Right lobe of liver (tissue), 6 donors: Measurements from ENCODE around the gene VAV2. TPM values are rescaled to one million over a fixed set of nuclear protein-coding genes. Genes with fewer than 3 reads are reported as not detected.
A peak's percentile ranks its signal among the peaks of the same experiment; 100 is the strongest.

Experiments used
- ATAC-seq, 4 donors: fragments of 200-7000 bp; cut with Tn5 transposase; one replicate each; pipeline ENCODE4 v1.9.1; 2020; ENCODE audit warnings: mild to moderate bottlenecking in 4 of 4, moderate library complexity in 4 of 4
- DNase-seq, 3 donors: peaks; one replicate each; pipeline ENCODE4 v3.0.0-alpha.2; 2020
- H3K27ac ChIP-seq, 3 donors: fragments of 200-600 bp; one replicate each; pipeline ENCODE4 v1.8.0; 2022
- H3K27me3 ChIP-seq, 2 donors: fragments of 200-600 bp; one replicate each; pipeline ENCODE4 v1.8.0; 2022
- H3K36me3 ChIP-seq, 4 donors: fragments of 200-600 bp; sonication (generic) in 1 of 4; one replicate each; pipeline versions ENCODE4 v1.5.1 to v1.8.0; 2017 to 2022; ENCODE audit warnings: control low read depth in 1 of 4
- H3K4me1 ChIP-seq, 4 donors: fragments of 200-600 bp; sonication (generic) in 1 of 4; one replicate each; pipeline versions ENCODE4 v1.5.1 to v1.8.0; 2017 to 2022; ENCODE audit warnings: control low read depth in 1 of 4
- H3K4me3 ChIP-seq, 3 donors: fragments of 200-600 bp; one replicate each; pipeline ENCODE4 v1.8.0; 2022
- H3K9me3 ChIP-seq, 4 donors: fragments of 200-600 bp; sonication (generic) in 1 of 4; one replicate each; pipeline versions ENCODE4 v1.5.1 to v1.8.0; 2017 to 2022; ENCODE audit warnings: control low read depth in 1 of 4
- CTCF ChIP-seq, 4 donors: fragments of 200-600 bp in 3 of 4; fragments of 450-650 bp in 1 of 4; IDR thresholded peaks; one replicate each; pipeline versions ENCODE4 v1.5.1 to v1.8.0; 2016 to 2022; ENCODE audit warnings: antibody characterized with exemption in 4 of 4, mild to moderate bottlenecking in 2 of 4
- POLR2A ChIP-seq: fragments of 450-650 bp; IDR thresholded peaks from one replicate; pipeline ENCODE4 v1.6.1; 2017; ENCODE audit warnings: antibody characterized with exemption, mild to moderate bottlenecking
- WGBS: methylation state at CpG from one replicate; pipeline ENCODE4 v1.1.6; 2018; ENCODE audit warnings: low coverage, low lambda C conversion rate; ENCODE audit not compliant: insufficient coverage; ENCODE audit errors: missing lambda C conversion rate; 5-methylcytosine and 5-hydroxymethylcytosine counted together
- intact Hi-C, 2 donors: fragments of 100-400 bp; cut with DNase I; formaldehyde crosslinking; loops; one replicate each; pipeline versions ENCODE4 v1.11.2 to v1.14.1; 2022
- total RNA-seq, 6 experiments: library from RNA; depleted of rRNA in 2 of 6; stranded (reverse); fragments of >200 nt in 2 of 6; fragmentation: NEBNext Ultra II Directional in 3 of 6; extraction: Animal tissue kit (Norgen Biotek cat#: 25700) in 3 of 6; gene quantifications; one replicate each; pipeline versions ENCODE4 v1.1.0 to v1.2.4, GENCODE V29; 2016 to 2023
- donor health status: DM: no; HTN: yes; CAD: no.
- donor health status: DM: no; HTN: no; CAD: no.
- donor health status: DM: no; HTN: no; CAD: no.
- donor health status: DM: no; HTN: yes; CAD: no.
- donor health status: DM: no; HTN: yes; CAD: no.

The VAV2 gene
- total RNA-seq, 6 experiments from 2014 or later = 30.1 to 44.3 (median 34.9) TPM

GRCh38 chr9:133791069-133791468 lies 201.1 kb downstream of the VAV2 start:
- H3K27ac ChIP-seq = no peak overlapping the region
- intact Hi-C loops = loop anchor here (5.0 to 10.0 kb wide), 3 partner anchors 201 to 314 kb away; partner anchors contain the start of gene VAV2 (in 1 of the 2)
- no peak for TF ChIP-seq CTCF (IDR thresholded peaks at IDR 0.05)
- TF ChIP-seq POLR2A = no peak
- peaks cover 0 to 25% (median 3%) of the 10 kb centered on the region in 4 donors for H3K36me3 ChIP-seq
- H3K9me3 ChIP-seq = no peaks in the 10 kb centered on the region
- DNase-seq = no peak
- H3K4me3 ChIP-seq = no peak overlapping the region
- peaks cover 0 to 25% (median 12%) of the 10 kb centered on the region in 4 donors for H3K4me1 ChIP-seq
- no peak for ATAC-seq
- WGBS = no CpG with 5 or more reads among the region's 13 CpGs
- no peaks in the 10 kb centered on the region for H3K27me3 ChIP-seq

GRCh38 chr9:133789778-133790177 lies 202.3 kb downstream of the VAV2 start:
- no peak overlapping the region for H3K4me3 ChIP-seq

GRCh38 chr9:133788819-133789717 lies 203.1 kb downstream of the VAV2 start:
- WGBS = 9% methylated on average over 10 of the region's 34 CpGs

More at GRCh38 chr9:133789778-133790177, 202.3 kb downstream of the VAV2 start:
- no peak for DNase-seq
- H3K9me3 ChIP-seq = no peaks in the 10 kb centered on the region
- H3K36me3 ChIP-seq = peaks cover 0 to 32% (median 3%) of the 10 kb centered on the region in 4 donors
- peak; percentile 5 to 15 (median 8) for ATAC-seq
- intact Hi-C loops = loop anchor here (5.0 to 10.0 kb wide), 4 partner anchors 203 to 315 kb away; partner anchors contain the start of gene VAV2 (in 1 of the 2)
- peaks cover 0 to 25% (median 12%) of the 10 kb centered on the region in 4 donors for H3K4me1 ChIP-seq
- WGBS = 7% methylated on average over 2 of the region's 8 CpGs
- TF ChIP-seq CTCF (IDR thresholded peaks at IDR 0.05) = no peak
- no peak for TF ChIP-seq POLR2A
- no peaks in the 10 kb centered on the region for H3K27me3 ChIP-seq
- peak overlapping the region in 2 of 3 donors; percentile 56 to 57 for H3K27ac ChIP-seq

More at GRCh38 chr9:133788819-133789717, 203.1 kb downstream of the VAV2 start:
- TF ChIP-seq CTCF (IDR thresholded peaks at IDR 0.05) = peak; percentile 7 to 32 (median 14)
- no peak for TF ChIP-seq POLR2A
- intact Hi-C loops = loop anchor here in 1 of 2 donors (5.0 kb wide), 1 partner anchor 213 kb away; no protein-coding TSS in a partner anchor
- H3K36me3 ChIP-seq = peaks cover 0 to 35% (median 3%) of the 10 kb centered on the region in 4 donors
- no peaks in the 10 kb centered on the region for H3K9me3 ChIP-seq
- ATAC-seq (peak; percentile 69 to 86 (median 84)), DNase-seq (peak; percentile 73 to 85 (median 85))
- H3K4me1 ChIP-seq = peaks cover 0 to 25% (median 12%) of the 10 kb centered on the region in 4 donors
- H3K27me3 ChIP-seq = no peaks in the 10 kb centered on the region
- peak overlapping the region in 2 of 3 donors; percentile 56 to 57 for H3K27ac ChIP-seq
- H3K4me3 ChIP-seq = no peak overlapping the region
